CD4-positive, alpha-beta memory T cell (primary cell): ENCODE measurements around the gene TEAD3. TPM values are rescaled to one million over a fixed set of nuclear protein-coding genes. Genes with fewer than 3 reads are reported as not detected.

Experiments used
- CTCF ChIA-PET: fragments of 350-600 bp; sonication (Branson Sonifier 250); formaldehyde crosslinking; loops from one replicate; lab custom pipeline; 2021; ENCODE audit warnings: inconsistent platforms; ENCODE audit not compliant: partially characterized antibody; lab: Charles Lee
- POLR2A ChIA-PET: fragments of 350-600 bp; sonication (Branson Sonifier 250); formaldehyde crosslinking; loops from one replicate; lab custom pipeline; 2021; ENCODE audit not compliant: partially characterized antibody; lab: Charles Lee
- DNase-seq, 5 donors: peaks; one replicate each; pipeline versions ENCODE4 v3.0.0 to v3.0.0-alpha.2; 2020 to 2022; ENCODE audit warnings: mixed read lengths in 1 of 5
- H3K27ac ChIP-seq: one replicate; pipeline ENCODE4 v1.7.0; 2013; ENCODE audit warnings: low read depth, low read length
- H3K27me3 ChIP-seq: 2 replicates; pipeline ENCODE4 v1.7.0; 2013; ENCODE audit warnings: mild to moderate bottlenecking, low read length, moderate library complexity; ENCODE audit not compliant: insufficient read depth
- H3K36me3 ChIP-seq: 2 replicates; pipeline ENCODE4 v1.7.0; 2013; ENCODE audit warnings: mild to moderate bottlenecking, low read length, moderate library complexity; ENCODE audit not compliant: insufficient read depth
- H3K4me1 ChIP-seq: 2 replicates; pipeline ENCODE4 v1.7.0; 2013; ENCODE audit warnings: mild to moderate bottlenecking, low read length, moderate library complexity; ENCODE audit not compliant: insufficient read depth
- H3K4me3 ChIP-seq, 2 donors: one replicate each; pipeline ENCODE4 v1.7.0; 2013; ENCODE audit warnings: low read length in 2 of 2, mild to moderate bottlenecking in 1 of 2
- H3K9me3 ChIP-seq, 2 donors: one replicate each; pipeline ENCODE4 v1.7.0; 2013; ENCODE audit warnings: low read length in 2 of 2, control low read depth in 1 of 2; ENCODE audit not compliant: control insufficient read depth in 1 of 2
- H3K27ac Mint-ChIP-seq, 7 donors: one replicate each; pipeline ENCODE4 v1.8.0; 2020 to 2021; ENCODE audit warnings: mixed read lengths in 7 of 7, mild to moderate bottlenecking in 6 of 7, inconsistent platforms in 3 of 7, moderate library complexity in 3 of 7
- H3K27me3 Mint-ChIP-seq, 2 donors: one replicate each; pipeline ENCODE4 v1.8.0; 2020 to 2021; ENCODE audit warnings: mixed read lengths in 2 of 2
- H3K36me3 Mint-ChIP-seq, 2 donors: one replicate each; pipeline ENCODE4 v1.8.0; 2020 to 2021; ENCODE audit warnings: mixed read lengths in 2 of 2, inconsistent platforms in 1 of 2, mild to moderate bottlenecking in 1 of 2
- H3K4me1 Mint-ChIP-seq, 4 donors: one replicate each; pipeline ENCODE4 v1.8.0; 2020 to 2021; ENCODE audit warnings: mixed read lengths in 4 of 4, mild to moderate bottlenecking in 1 of 4
- H3K4me3 Mint-ChIP-seq, 8 donors: one replicate each; pipeline ENCODE4 v1.8.0; 2020 to 2021; ENCODE audit warnings: mixed read lengths in 8 of 8, mild to moderate bottlenecking in 7 of 8, moderate library complexity in 6 of 8, inconsistent platforms in 3 of 8
- H3K9me3 Mint-ChIP-seq, 8 donors: one replicate each; pipeline ENCODE4 v1.8.0; 2020 to 2021; ENCODE audit warnings: mixed read lengths in 8 of 8, mild to moderate bottlenecking in 5 of 8, inconsistent platforms in 3 of 8, moderate library complexity in 1 of 8
- intact Hi-C: fragments of 100-400 bp; cut with micrococcal nuclease; formaldehyde crosslinking; loops from one replicate; pipeline ENCODE4 v1.15.1; 2023
- polyA plus RNA-seq, 2 donors: library from polyadenylated mRNA; unstranded; fragments of 300-500 nt; fragmentation: Illumina TruSeq; gene quantifications; one replicate each; pipeline ENCODE4 v1.2.3, GENCODE V29; 2021
- total RNA-seq, 2 experiments: library from RNA; stranded (reverse); gene quantifications; one replicate each; pipeline ENCODE4 v1.2.3, GENCODE V29; 2021

Gene TEAD3
- total and polyA plus RNA-seq, 4 experiments from 2014 or later: 0.08 to 0.20 TPM; not detected in 2

GRCh38 chr6:35475573-35475972, 21.3 kb downstream of the TEAD3 start:
- no peaks in the 10 kb centered on the region for H3K9me3 Mint-ChIP-seq
- ChIA-PET POLR2A (no interaction called here), CTCF (no interaction called here)
- intact Hi-C loops: no loop called here
- H3K4me3 Mint-ChIP-seq: no peak overlapping the region
- peaks cover 0 to 1% of the 10 kb centered on the region in 2 donors for H3K27me3 Mint-ChIP-seq
- H3K27ac ChIP-seq: no peak overlapping the region
- peak in 1 of 5 donors; percentile 24 for DNase-seq
- peaks cover 12 to 20% (median 15%) of the 10 kb centered on the region in 4 donors for H3K4me1 Mint-ChIP-seq
- peaks cover 6% of the 10 kb centered on the region for H3K36me3 ChIP-seq
- H3K9me3 ChIP-seq: no peaks in the 10 kb centered on the region
- H3K27ac Mint-ChIP-seq: peak overlapping the region in 2 of 7 donors; percentile 27 to 46
- H3K27me3 ChIP-seq: no peaks in the 10 kb centered on the region
- H3K4me3 ChIP-seq: no peak overlapping the region
- H3K4me1 ChIP-seq: peaks cover 18% of the 10 kb centered on the region
- peaks cover 16 to 20% of the 10 kb centered on the region in 2 donors for H3K36me3 Mint-ChIP-seq

GRCh38 chr6:35474942-35475570, 21.8 kb downstream of the TEAD3 start:
- POLR2A ChIA-PET: interaction anchor here (1.0 kb wide), 1 partner anchor 83 kb away, joined by 3 read pairs; no protein-coding TSS in a partner anchor
- peak in 1 of 5 donors; percentile 30 for DNase-seq

GRCh38 chr6:35474131-35474941, 22.5 kb downstream of the TEAD3 start:
- H3K9me3 ChIP-seq: no peaks in the 10 kb centered on the region
- H3K4me3 ChIP-seq: no peak overlapping the region
- DNase-seq: peak in 1 of 5 donors; percentile 27
- Mint-ChIP-seq H3K4me1 (peaks cover 21 to 32% (median 28%) of the 10 kb centered on the region in 4 donors), H3K27ac (peak overlapping the region in 3 of 7 donors; percentile 10 to 60 (median 42)), H3K4me3 (no peak overlapping the region), H3K9me3 (no peaks in the 10 kb centered on the region), H3K27me3 (no peaks in the 10 kb centered on the region), H3K36me3 (peaks cover 29 to 33% of the 10 kb centered on the region in 2 donors)
- intact Hi-C loops: no loop called here
- POLR2A ChIA-PET: interaction anchor here (1.0 to 1.4 kb wide), 2 partner anchors 23 to 83 kb away, joined by 3 to 5 read pairs; partner anchors contain the start of gene TEAD3
- no peak overlapping the region for H3K27ac ChIP-seq
- peaks cover 16% of the 10 kb centered on the region for H3K36me3 ChIP-seq
- H3K4me1 ChIP-seq: peaks cover 30% of the 10 kb centered on the region
- H3K27me3 ChIP-seq: no peaks in the 10 kb centered on the region
- CTCF ChIA-PET: interaction anchor here (0.9 to 1.3 kb wide), 2 partner anchors 22 to 133 kb away, joined by 3 read pairs; partner anchors contain the start of gene FANCE

More at GRCh38 chr6:35474942-35475570, 21.8 kb downstream of the TEAD3 start:
- Histone ChIP-seq H3K27ac (no peak overlapping the region), H3K4me1 (peaks cover 23% of the 10 kb centered on the region), H3K4me3 (no peak overlapping the region), H3K27me3 (no peaks in the 10 kb centered on the region), H3K9me3 (no peaks in the 10 kb centered on the region), H3K36me3 (peaks cover 11% of the 10 kb centered on the region)
- CTCF ChIA-PET: no interaction called here
- intact Hi-C loops: no loop called here
- peaks cover 16 to 25% (median 21%) of the 10 kb centered on the region in 4 donors for H3K4me1 Mint-ChIP-seq
- H3K9me3 Mint-ChIP-seq: no peaks in the 10 kb centered on the region
- H3K27ac Mint-ChIP-seq: peak overlapping the region in 2 of 7 donors; percentile 10 to 60
- H3K27me3 Mint-ChIP-seq: peaks cover 0 to 1% of the 10 kb centered on the region in 2 donors
- H3K36me3 Mint-ChIP-seq: peaks cover 21 to 26% of the 10 kb centered on the region in 2 donors
- H3K4me3 Mint-ChIP-seq: no peak overlapping the region

- Histone ChIP-seq H3K4me1 (peaks cover 32% of the 10 kb centered on the region), H3K27ac (no peak overlapping the region), H3K27me3 (no peaks in the 10 kb centered on the region), H3K36me3 (peaks cover 16% of the 10 kb centered on the region), H3K4me3 (no peak overlapping the region), H3K9me3 (no peaks in the 10 kb centered on the region)
- Mint-ChIP-seq H3K4me3 (no peak overlapping the region), H3K4me1 (peaks cover 23 to 37% (median 30%) of the 10 kb centered on the region in 4 donors), H3K36me3 (peaks cover 31 to 35% of the 10 kb centered on the region in 2 donors), H3K27ac (peak overlapping the region in 3 of 7 donors; percentile 18 to 61 (median 42)), H3K27me3 (no peaks in the 10 kb centered on the region), H3K9me3 (no peaks in the 10 kb centered on the region)
- intact Hi-C loops: no loop called here
- DNase-seq: peak in 1 of 5 donors; percentile 25
- ChIA-PET POLR2A (interaction anchor here (0.7 to 1.4 kb wide), 2 partner anchors 18 to 23 kb away, joined by 3 to 5 read pairs; partner anchors contain the start of gene TEAD3), CTCF (interaction anchor here (0.9 to 1.4 kb wide), 3 partner anchors 22 to 143 kb away, joined by 3 read pairs; partner anchors contain the start of gene FANCE)
Observed at GRCh38 chr6:35473850-35474130, 23.1 kb downstream of the TEAD3 start.

GRCh38 chr6:35473075-35473849, 23.6 kb downstream of the TEAD3 start:
- Histone ChIP-seq H3K36me3 (peaks cover 16% of the 10 kb centered on the region), H3K27ac (no peak overlapping the region), H3K9me3 (no peaks in the 10 kb centered on the region), H3K4me3 (no peak overlapping the region), H3K27me3 (no peaks in the 10 kb centered on the region), H3K4me1 (peaks cover 32% of the 10 kb centered on the region)
- Mint-ChIP-seq H3K36me3 (peaks cover 31 to 39% of the 10 kb centered on the region in 2 donors), H3K4me3 (no peak overlapping the region), H3K4me1 (peaks cover 23 to 42% (median 30%) of the 10 kb centered on the region in 4 donors), H3K9me3 (no peaks in the 10 kb centered on the region), H3K27ac (peak overlapping the region in 4 of 7 donors; percentile 18 to 61 (median 32)), H3K27me3 (no peaks in the 10 kb centered on the region)
- ChIA-PET POLR2A (interaction anchor here (0.7 to 1.4 kb wide), 2 partner anchors 19 to 24 kb away, joined by 3 to 5 read pairs; partner anchors contain the start of gene TEAD3), CTCF (interaction anchor here (0.9 to 1.4 kb wide), 3 partner anchors 21 to 143 kb away, joined by 3 read pairs; partner anchors contain the start of gene FANCE)
- DNase-seq: peak in 1 of 5 donors; percentile 3
- intact Hi-C loops: no loop called here

- Mint-ChIP-seq H3K36me3 (peaks cover 31 to 47% of the 10 kb centered on the region in 2 donors), H3K27ac (peak overlapping the region; percentile 52 to 98 (median 82)), H3K9me3 (no peaks in the 10 kb centered on the region), H3K4me3 (peak overlapping the region in 4 of 8 donors; percentile 7 to 66 (median 38)), H3K4me1 (peaks cover 28 to 53% (median 40%) of the 10 kb centered on the region in 4 donors), H3K27me3 (no peaks in the 10 kb centered on the region)
- Histone ChIP-seq H3K36me3 (peaks cover 16% of the 10 kb centered on the region), H3K27ac (no peak overlapping the region), H3K27me3 (no peaks in the 10 kb centered on the region), H3K9me3 (no peaks in the 10 kb centered on the region), H3K4me1 (peaks cover 40% of the 10 kb centered on the region), H3K4me3 (no peak overlapping the region)
- ChIA-PET CTCF (interaction anchor here (0.7 to 6.6 kb wide), 10 partner anchors 15 to 265 kb away, joined by 3 to 57 read pairs (median 4); partner anchors contain the start of genes ARMC12, DEF6 and PPARD), POLR2A (interaction anchor here (1.0 to 7.8 kb wide), 12 partner anchors 9 to 264 kb away, joined by 3 to 107 read pairs (median 4); partner anchors contain the start of genes ARMC12, FANCE, PPARD and TEAD3)
- no peak for DNase-seq
- intact Hi-C loops: no loop called here
Observed at GRCh38 chr6:35471836-35472345, 25.0 kb downstream of the TEAD3 start.
